ENCODE results near the gene SIRPA.

The SIRPA gene

DNA sequence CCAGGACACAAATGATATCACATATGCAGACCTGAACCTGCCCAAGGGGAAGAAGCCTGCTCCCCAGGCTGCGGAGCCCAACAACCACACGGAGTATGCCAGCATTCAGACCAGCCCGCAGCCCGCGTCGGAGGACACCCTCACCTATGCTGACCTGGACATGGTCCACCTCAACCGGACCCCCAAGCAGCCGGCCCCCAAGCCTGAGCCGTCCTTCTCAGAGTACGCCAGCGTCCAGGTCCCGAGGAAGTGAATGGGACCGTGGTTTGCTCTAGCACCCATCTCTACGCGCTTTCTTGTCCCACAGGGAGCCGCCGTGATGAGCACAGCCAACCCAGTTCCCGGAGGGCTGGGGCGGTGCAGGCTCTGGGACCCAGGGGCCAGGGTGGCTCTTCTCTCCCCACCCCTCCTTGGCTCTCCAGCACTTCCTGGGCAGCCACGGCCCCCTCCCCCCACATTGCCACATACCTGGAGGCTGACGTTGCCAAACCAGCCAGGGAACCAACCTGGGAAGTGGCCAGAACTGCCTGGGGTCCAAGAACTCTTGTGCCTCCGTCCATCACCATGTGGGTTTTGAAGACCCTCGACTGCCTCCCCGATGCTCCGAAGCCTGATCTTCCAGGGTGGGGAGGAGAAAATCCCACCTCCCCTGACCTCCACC is 42.2 kb downstream of the SIRPA start:
- no peak for DNase-seq (ENCODE audit: low read depth in 1 of 2, low spot score in 1 of 2)
- TF ChIP-seq SPI1 (IDR thresholded peaks at IDR 0.05; ENCODE audit: borderline replicate concordance, low read depth): no peak
- no peak for TF ChIP-seq GABPA (IDR thresholded peaks at IDR 0.05; ENCODE audit: low read depth)
- TF ChIP-seq, protein P1, sequence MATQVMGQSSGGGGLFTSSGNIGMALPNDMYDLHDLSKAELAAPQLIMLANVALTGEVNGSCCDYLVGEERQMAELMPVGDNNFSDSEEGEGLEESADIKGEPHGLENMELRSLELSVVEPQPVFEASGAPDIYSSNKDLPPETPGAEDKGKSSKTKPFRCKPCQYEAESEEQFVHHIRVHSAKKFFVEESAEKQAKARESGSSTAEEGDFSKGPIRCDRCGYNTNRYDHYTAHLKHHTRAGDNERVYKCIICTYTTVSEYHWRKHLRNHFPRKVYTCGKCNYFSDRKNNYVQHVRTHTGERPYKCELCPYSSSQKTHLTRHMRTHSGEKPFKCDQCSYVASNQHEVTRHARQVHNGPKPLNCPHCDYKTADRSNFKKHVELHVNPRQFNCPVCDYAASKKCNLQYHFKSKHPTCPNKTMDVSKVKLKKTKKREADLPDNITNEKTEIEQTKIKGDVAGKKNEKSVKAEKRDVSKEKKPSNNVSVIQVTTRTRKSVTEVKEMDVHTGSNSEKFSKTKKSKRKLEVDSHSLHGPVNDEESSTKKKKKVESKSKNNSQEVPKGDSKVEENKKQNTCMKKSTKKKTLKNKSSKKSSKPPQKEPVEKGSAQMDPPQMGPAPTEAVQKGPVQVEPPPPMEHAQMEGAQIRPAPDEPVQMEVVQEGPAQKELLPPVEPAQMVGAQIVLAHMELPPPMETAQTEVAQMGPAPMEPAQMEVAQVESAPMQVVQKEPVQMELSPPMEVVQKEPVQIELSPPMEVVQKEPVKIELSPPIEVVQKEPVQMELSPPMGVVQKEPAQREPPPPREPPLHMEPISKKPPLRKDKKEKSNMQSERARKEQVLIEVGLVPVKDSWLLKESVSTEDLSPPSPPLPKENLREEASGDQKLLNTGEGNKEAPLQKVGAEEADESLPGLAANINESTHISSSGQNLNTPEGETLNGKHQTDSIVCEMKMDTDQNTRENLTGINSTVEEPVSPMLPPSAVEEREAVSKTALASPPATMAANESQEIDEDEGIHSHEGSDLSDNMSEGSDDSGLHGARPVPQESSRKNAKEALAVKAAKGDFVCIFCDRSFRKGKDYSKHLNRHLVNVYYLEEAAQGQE (IDR thresholded peaks at IDR 0.05; ENCODE audit: insufficient replicate concordance, low read depth): no peak
- TF ChIP-seq POLR2AphosphoS5 (IDR thresholded peaks at IDR 0.05; ENCODE audit: low read depth): no peak
- TF ChIP-seq, protein P2, sequence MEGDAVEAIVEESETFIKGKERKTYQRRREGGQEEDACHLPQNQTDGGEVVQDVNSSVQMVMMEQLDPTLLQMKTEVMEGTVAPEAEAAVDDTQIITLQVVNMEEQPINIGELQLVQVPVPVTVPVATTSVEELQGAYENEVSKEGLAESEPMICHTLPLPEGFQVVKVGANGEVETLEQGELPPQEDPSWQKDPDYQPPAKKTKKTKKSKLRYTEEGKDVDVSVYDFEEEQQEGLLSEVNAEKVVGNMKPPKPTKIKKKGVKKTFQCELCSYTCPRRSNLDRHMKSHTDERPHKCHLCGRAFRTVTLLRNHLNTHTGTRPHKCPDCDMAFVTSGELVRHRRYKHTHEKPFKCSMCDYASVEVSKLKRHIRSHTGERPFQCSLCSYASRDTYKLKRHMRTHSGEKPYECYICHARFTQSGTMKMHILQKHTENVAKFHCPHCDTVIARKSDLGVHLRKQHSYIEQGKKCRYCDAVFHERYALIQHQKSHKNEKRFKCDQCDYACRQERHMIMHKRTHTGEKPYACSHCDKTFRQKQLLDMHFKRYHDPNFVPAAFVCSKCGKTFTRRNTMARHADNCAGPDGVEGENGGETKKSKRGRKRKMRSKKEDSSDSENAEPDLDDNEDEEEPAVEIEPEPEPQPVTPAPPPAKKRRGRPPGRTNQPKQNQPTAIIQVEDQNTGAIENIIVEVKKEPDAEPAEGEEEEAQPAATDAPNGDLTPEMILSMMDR (IDR thresholded peaks at IDR 0.05; ENCODE audit: insufficient read depth, low read length): no peak
- H3K4me3 ChIP-seq (replicated peaks; ENCODE audit: insufficient read depth, low read length): no peak overlapping the region
- no peak overlapping the region for H3K27ac ChIP-seq (replicated peaks)
- H3K27me3 ChIP-seq (ENCODE audit: insufficient read depth, poor library complexity, severe bottlenecking): no peaks in the 10 kb centered on the region

DNA sequence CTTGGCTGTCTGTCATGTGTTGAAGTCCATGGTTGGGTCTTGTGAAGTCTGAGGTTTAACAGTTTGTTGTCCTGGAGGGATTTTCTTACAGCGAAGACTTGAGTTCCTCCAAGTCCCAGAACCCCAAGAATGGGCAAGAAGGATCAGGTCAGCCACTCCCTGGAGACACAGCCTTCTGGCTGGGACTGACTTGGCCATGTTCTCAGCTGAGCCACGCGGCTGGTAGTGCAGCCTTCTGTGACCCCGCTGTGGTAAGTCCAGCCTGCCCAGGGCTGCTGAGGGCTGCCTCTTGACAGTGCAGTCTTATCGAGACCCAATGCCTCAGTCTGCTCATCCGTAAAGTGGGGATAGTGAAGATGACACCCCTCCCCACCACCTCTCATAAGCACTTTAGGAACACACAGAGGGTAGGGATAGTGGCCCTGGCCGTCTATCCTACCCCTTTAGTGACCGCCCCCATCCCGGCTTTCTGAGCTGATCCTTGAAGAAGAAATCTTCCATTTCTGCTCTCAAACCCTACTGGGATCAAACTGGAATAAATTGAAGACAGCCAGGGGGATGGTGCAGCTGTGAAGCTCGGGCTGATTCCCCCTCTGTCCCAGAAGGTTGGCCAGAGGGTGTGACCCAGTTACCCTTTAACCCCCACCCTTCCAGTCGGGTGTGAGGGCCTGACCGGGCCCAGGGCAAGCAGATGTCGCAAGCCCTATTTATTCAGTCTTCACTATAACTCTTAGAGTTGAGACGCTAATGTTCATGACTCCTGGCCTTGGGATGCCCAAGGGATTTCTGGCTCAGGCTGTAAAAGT is 43.5 kb downstream of the SIRPA start:
- no peak overlapping the region for H3K4me3 ChIP-seq (replicated peaks; ENCODE audit: insufficient read depth, low read length)
- no peak overlapping the region for H3K27ac ChIP-seq (replicated peaks)
- no peak for TF ChIP-seq POLR2AphosphoS5 (IDR thresholded peaks at IDR 0.05; ENCODE audit: low read depth)
- TF ChIP-seq, protein P2 (IDR thresholded peaks at IDR 0.05; ENCODE audit: insufficient read depth, low read length): no peak
- no peak for TF ChIP-seq GABPA (IDR thresholded peaks at IDR 0.05; ENCODE audit: low read depth)
- TF ChIP-seq SPI1 (IDR thresholded peaks at IDR 0.05; ENCODE audit: borderline replicate concordance, low read depth): no peak
- TF ChIP-seq, protein P1 (IDR thresholded peaks at IDR 0.05; ENCODE audit: insufficient replicate concordance, low read depth): no peak
- no peak for DNase-seq (ENCODE audit: low read depth in 1 of 2, low spot score in 1 of 2)
- H3K27me3 ChIP-seq (ENCODE audit: insufficient read depth, poor library complexity, severe bottlenecking): no peaks in the 10 kb centered on the region

DNA sequence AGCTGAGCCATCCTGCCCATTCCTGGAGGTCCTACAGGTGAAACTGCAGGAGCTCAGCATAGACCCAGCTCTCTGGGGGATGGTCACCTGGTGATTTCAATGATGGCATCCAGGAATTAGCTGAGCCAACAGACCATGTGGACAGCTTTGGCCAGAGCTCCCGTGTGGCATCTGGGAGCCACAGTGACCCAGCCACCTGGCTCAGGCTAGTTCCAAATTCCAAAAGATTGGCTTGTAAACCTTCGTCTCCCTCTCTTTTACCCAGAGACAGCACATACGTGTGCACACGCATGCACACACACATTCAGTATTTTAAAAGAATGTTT is 44.0 kb downstream of the SIRPA start:
- no peak overlapping the region for H3K27ac ChIP-seq (replicated peaks)
- no peak for TF ChIP-seq POLR2AphosphoS5 (IDR thresholded peaks at IDR 0.05; ENCODE audit: low read depth)
- TF ChIP-seq, protein P1 (IDR thresholded peaks at IDR 0.05; ENCODE audit: insufficient replicate concordance, low read depth): no peak
- TF ChIP-seq SPI1 (IDR thresholded peaks at IDR 0.05; ENCODE audit: borderline replicate concordance, low read depth): no peak
- TF ChIP-seq GABPA (IDR thresholded peaks at IDR 0.05; ENCODE audit: low read depth): no peak
- TF ChIP-seq, protein P2 (IDR thresholded peaks at IDR 0.05; ENCODE audit: insufficient read depth, low read length): no peak
- no peaks in the 10 kb centered on the region for H3K27me3 ChIP-seq (ENCODE audit: insufficient read depth, poor library complexity, severe bottlenecking)
- DNase-seq (ENCODE audit: low read depth in 1 of 2, low spot score in 1 of 2): no peak
- no peak overlapping the region for H3K4me3 ChIP-seq (replicated peaks; ENCODE audit: insufficient read depth, low read length)

All from HL-60 (cell line).